Suppressor macrophage (primary cell): ENCODE results near the gene PWWP2B.
"Not testable (repeated sequence)": the region's sequence is repeated elsewhere in the genome, so short reads cannot be mapped to it uniquely, and the experiment has no call there.

Experiments
- DNase-seq, 4 experiments: peaks; one replicate each; pipeline ENCODE4 v3.0.0-alpha.2; 2020 to 2022

Gene PWWP2B

GRCh38 chr10:132363921-132364593 lies 32.9 kb upstream of the PWWP2B start:
- DNase-seq = peak; percentile 29 to 97 (median 86)

GRCh38 chr10:132364594-132364970 lies 32.4 kb upstream of the PWWP2B start:
- peak in 3 of 4 experiments; percentile 45 to 96 (median 89) for DNase-seq

GRCh38 chr10:132365102-132365501 lies 31.9 kb upstream of the PWWP2B start:
- no peak for DNase-seq

- no peak for DNase-seq
Observed at GRCh38 chr10:132366006-132366405, 31.0 kb upstream of the PWWP2B start.

- no peak for DNase-seq
Observed at GRCh38 chr10:132366499-132366898, 30.5 kb upstream of the PWWP2B start.

GRCh38 chr10:132368391-132368790 lies 28.6 kb upstream of the PWWP2B start:
- no peak for DNase-seq

GRCh38 chr10:132368881-132369635 lies 27.9 kb upstream of the PWWP2B start:
- no peak for DNase-seq

GRCh38 chr10:132369636-132370185 lies 27.3 kb upstream of the PWWP2B start:
- no peak for DNase-seq

- DNase-seq = no peak
Observed at GRCh38 chr10:132370426-132371340, 26.3 kb upstream of the PWWP2B start.

GRCh38 chr10:132371641-132372081 lies 25.3 kb upstream of the PWWP2B start:
- peak in 2 of 4 experiments; percentile 45 to 49 for DNase-seq

- no peak for DNase-seq
Observed at GRCh38 chr10:132372516-132373095, 24.4 kb upstream of the PWWP2B start.

- DNase-seq = no peak
Observed at GRCh38 chr10:132373241-132373955, 23.6 kb upstream of the PWWP2B start.

GRCh38 chr10:132374176-132374575 lies 22.8 kb upstream of the PWWP2B start:
- no peak for DNase-seq

GRCh38 chr10:132374612-132375011 lies 22.4 kb upstream of the PWWP2B start:
- no peak for DNase-seq

- no peak for DNase-seq
Observed at GRCh38 chr10:132375116-132375794, 21.7 kb upstream of the PWWP2B start.

- peak in 2 of 4 experiments; percentile 50 to 55 for DNase-seq
Observed at GRCh38 chr10:132375795-132376297, 21.2 kb upstream of the PWWP2B start.

GRCh38 chr10:132376394-132376851 lies 20.6 kb upstream of the PWWP2B start:
- DNase-seq = no peak

GRCh38 chr10:132377326-132377725 lies 19.7 kb upstream of the PWWP2B start:
- DNase-seq = no peak

GRCh38 chr10:132379026-132379425 lies 18.0 kb upstream of the PWWP2B start:
- DNase-seq = not testable (repeated sequence)

GRCh38 chr10:132380986-132381385 lies 16.0 kb upstream of the PWWP2B start:
- DNase-seq = not testable (repeated sequence)

- peak in 1 of 4 experiments; percentile 21 for DNase-seq
Observed at GRCh38 chr10:132381741-132382140, 15.3 kb upstream of the PWWP2B start.
